HG02973 (cell line): ENCODE data around the gene POU4F3.
"Not testable (repeated sequence)": the region's sequence is repeated elsewhere in the genome, so short reads cannot be mapped to it uniquely, and the experiment has no call there.

ENCODE experiments used
- ATAC-seq: cut with Tn5 transposase; IDR thresholded peaks from one replicate; pipeline ENCODE4 v1.9.1; 2021; ENCODE audit warnings: moderate library complexity; ENCODE audit not compliant: unreplicated experiment

The POU4F3 gene

GRCh38 chr5:146338774-146339714 lies at the start of gene POU4F3:
Gene POU4F3, plus strand, starts transcription at chr5:146338839. Its CDS starts 274 bp downstream, at chr5:146339113.
- no peak for ATAC-seq

GRCh38 chr5:146290318-146290717 lies 48.3 kb upstream of the POU4F3 start:
- ATAC-seq: no peak

DNA sequence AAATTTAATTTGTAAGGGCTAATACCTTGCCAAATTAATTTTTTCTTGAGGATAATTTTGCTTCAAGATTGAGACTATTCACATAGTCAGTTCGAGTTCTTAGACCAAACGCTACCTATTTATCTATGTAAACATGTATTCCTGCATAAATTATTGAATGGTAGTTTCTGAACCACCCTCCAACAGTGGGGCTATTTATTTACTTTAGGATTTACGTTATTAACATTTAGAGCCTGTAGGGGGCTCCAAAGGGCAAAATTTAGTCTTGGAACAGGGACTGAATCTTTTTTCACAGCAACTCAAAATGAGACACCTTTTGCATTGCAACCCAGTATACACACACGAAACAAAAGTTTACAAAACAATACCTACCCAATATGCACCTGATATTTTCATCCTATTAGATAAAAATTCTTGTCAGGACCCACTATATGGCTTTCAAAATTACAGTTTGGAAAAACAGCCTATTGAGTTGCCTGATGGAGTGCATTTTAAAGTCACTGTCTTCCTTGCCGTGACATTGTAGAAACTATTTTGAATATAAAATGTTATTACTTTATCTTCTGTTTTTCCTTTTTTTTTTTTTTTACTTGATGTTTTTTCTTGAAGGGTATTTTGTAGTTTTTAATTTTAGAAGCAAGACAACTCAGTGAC lies 47.1 kb upstream of the POU4F3 start:
- peak; percentile 71 for ATAC-seq

GRCh38 chr5:146296245-146296644 lies 42.4 kb upstream of the POU4F3 start:
- ATAC-seq: no peak

GRCh38 chr5:146298920-146299319 lies 39.7 kb upstream of the POU4F3 start:
- ATAC-seq: not testable (repeated sequence)

DNA sequence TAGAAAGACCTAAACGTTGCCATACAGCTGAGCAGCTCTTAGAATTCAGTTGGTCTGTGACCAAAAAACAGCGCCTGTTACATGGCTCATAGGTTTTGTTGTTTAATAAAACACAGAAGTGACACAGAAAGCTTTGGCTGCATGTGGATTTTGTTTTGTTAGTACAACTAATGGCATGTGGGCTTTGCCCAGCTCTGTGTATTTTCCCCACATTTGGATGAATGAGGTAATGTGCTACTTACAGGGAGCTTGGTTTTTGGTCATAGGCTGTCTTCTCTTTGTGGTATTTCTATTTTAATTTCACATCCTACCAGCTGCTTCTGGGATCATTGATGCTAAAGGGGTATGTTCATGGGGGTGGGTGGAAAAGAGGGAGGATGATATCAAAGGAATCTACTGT lies 37.0 kb upstream of the POU4F3 start:
- no peak for ATAC-seq

- no peak for ATAC-seq
These were observed 36.2 kb upstream of the POU4F3 start for GRCh38 chr5:146302406-146302805.

GRCh38 chr5:146306838-146307237 lies 31.8 kb upstream of the POU4F3 start:
- ATAC-seq: no peak

GRCh38 chr5:146307796-146308195 lies 30.8 kb upstream of the POU4F3 start:
- ATAC-seq: no peak

DNA sequence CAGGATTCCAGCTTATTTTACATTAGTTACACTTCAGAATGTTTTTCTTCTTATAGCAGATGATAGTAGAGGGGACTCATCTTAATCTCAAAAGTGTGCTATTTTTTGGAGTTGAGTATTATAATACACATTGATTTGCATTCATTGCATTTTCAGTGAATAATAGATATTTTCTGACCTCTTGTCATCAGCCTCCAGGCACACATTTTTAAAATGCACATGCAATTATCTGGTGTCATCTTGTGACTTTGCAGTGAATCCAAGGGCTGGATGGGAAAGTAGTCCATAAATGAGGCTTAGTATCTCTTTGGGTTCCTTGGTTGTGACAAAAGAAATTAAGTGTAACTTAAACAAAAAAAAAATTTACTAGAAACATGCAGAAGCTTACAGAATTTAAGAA lies 28.1 kb upstream of the POU4F3 start:
- ATAC-seq: no peak

DNA sequence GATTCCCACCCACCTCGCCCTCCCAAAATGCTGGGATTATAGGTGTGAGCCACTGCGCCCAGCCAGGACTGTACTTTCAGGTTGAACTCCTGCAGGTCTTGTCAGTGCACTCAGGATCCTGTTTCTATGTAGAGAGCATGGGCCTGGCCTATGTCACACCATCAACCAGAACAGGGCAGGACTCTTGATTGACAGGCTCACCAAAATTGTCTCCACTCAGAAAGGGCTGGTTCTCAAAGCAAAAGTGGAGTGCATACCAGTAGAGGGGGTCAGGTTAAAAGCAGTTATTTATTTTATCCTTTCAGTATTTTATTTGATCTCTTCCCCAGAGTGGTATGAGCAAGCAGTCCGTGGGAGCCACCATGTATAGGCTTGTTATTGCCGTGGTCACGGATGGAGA lies 27.4 kb upstream of the POU4F3 start:
- ATAC-seq: no peak

DNA sequence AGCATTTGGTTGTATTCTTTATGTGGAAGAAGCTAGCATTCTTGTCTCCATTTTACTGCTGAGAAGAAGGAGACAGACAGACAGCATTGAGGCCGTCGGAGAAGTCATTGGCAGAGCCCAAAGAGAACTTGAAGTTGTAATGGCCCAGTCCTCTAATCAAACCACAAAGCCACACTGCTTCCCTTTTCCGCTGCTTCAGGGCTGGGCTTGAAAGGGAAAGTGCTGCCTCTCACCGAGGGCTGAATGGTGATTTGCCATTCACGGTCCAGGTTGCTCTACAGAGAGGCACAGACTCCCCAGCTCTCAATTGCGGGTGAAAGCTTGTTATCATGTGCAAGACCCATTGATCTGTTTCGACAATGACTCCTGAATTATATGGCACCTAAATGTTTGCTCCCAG lies 25.6 kb upstream of the POU4F3 start:
- no peak for ATAC-seq

DNA sequence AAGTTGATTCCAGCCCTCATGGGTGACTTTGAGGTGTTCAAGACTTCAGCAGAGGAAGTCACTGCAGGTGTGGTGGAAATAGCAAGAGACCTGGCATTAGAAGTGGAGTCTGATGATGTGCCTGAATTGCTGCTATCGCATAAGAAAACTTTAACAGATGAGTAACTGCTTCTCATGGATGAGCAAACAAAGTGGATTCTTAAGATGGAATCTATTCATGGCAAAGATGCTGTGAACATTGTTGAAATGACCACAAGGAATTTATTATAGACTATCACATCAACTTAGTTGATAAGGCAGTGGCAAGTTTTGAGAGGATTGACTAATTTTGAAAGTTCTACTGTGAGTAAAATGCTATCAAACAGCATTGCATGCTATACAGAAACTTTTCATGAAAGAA lies 17.1 kb upstream of the POU4F3 start:
- no peak for ATAC-seq

DNA sequence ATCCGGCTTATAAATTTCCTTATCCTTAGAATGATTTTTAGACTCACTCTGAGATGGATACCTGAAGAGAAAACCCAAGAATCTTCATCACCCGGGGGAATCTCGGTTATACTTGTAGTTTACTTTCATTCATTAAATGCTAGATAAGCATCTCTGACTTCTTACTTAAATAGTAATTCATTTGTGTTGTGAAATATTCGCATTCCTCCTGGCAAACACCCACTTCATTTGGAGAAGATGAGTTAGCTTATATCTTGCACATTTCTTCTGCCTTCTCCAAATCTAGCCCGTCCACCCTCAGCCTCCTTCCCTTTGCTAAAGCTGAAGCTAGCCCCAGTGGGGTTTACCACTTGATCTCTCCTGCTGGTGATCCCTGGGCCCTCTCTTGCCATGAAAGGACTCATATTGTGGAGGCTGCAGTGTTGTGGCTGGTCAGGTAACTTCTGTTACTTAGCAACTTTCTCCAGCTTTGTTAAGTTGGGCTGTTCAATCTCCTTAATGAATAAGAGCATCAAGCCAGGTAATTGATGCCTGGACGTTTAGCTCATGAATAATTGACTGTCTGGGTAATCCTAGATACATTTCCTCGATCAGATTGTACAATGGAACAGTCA lies 11.3 kb upstream of the POU4F3 start:
- ATAC-seq: no peak

- ATAC-seq: no peak
These were observed 10.7 kb upstream of the POU4F3 start for GRCh38 chr5:146327989-146328388.

GRCh38 chr5:146329697-146330096 lies 8.9 kb upstream of the POU4F3 start:
- no peak for ATAC-seq

DNA sequence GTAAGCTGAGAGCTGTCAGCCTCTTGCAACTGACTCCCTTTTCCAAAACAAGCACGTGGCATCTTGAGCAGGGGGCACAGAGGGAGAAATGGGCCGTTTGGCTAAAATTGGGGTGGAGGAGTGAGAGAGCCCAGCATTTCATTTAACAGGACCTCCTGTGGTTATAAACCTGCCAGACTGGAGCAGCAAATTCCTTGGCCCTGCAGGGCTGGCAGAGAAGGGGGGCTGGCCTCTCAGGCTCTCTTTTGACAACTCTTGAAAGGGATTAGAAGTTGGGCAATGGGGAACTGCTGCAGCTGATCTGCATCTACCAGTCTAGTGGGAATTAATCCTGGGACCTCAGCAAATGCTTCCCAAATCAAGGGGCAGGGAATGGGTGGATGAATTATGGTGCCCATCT lies 7.2 kb upstream of the POU4F3 start:
- no peak for ATAC-seq

- no peak for ATAC-seq
These were observed 4.5 kb upstream of the POU4F3 start for GRCh38 chr5:146334074-146334533.

GRCh38 chr5:146336197-146336596 lies 2.4 kb upstream of the POU4F3 start:
- no peak for ATAC-seq

- ATAC-seq: no peak
These were observed 1.3 kb upstream of the POU4F3 start for GRCh38 chr5:146337264-146337904.

DNA sequence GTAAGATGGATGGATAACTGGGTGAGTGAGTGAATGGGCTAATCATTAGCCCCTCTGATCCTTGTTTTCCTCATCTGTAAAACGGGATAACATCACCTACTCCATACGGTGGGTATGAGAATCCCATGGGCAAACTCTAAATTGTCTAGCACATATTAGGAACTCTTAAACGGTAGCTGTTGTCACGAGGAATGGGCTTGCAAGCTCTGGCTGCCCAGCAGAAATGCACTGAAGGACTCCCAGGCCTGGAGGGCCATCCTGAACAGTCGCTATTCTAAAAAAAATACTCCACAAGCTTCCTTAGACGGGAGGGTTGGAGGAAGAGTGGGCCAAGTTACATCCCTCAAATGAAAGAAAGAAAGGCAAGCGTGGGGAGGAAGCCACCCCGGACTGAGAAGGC lies 711 bp upstream of the POU4F3 start:
- no peak for ATAC-seq
